Heart left ventricle (tissue), 13 donors: Measurements from ENCODE around the gene KCNG2.

Experiments
- CTCF ChIP-seq, 12 donors: fragments of 200-600 bp; sonication (generic) in 4 of 12; IDR thresholded peaks; one replicate each; pipeline versions ENCODE4 v1.5.0 to v1.8.0; 2018 to 2022; ENCODE audit warnings: antibody characterized with exemption in 12 of 12, mild to moderate bottlenecking in 5 of 12
- POLR2A ChIP-seq, 2 donors: fragments of 450-650 bp; IDR thresholded peaks; one replicate each; pipeline ENCODE4 v1.6.1; 2017; ENCODE audit warnings: antibody characterized with exemption in 2 of 2, mild to moderate bottlenecking in 2 of 2, moderate library complexity in 2 of 2
- donor health status: ischemic (EF 13 %, LVEDD 7.1; RV severe dilation, severe dysfunction).
- donor health status: DM: no; HTN: yes; CAD: no.
- donor health status: DM: no; HTN: no; CAD: no.
- donor health status: ischemic (EF 25% LVEDD 6.9; RV normal size, moderate dysfunction).
- donor health status: ischemic (EF 25% LVEDD 5.7; RV mildly dilated, moderate dysfunction).
- donor health status: ischemic (EF 35%, LVEDD 5.7; RV mildly dilated, moderate dysfunction).
- donor health status: nonischemic (EF 11% LVEDD 7.7; RV severe dilation, severe dysfunction).
- donor health status: DM: yes; HTN: yes; CAD: no.
- donor health status: PGD.
- donor health status: ischemic (EF 29% LVEDD 5.4; RV normal size, mild dysfunction).
- donor health status: nonischemic (EF 23%, LVEDD 6.1; RV moderate dilation, normal function).

GRCh38 chr18:79896738-79897137 lies 99.0 kb downstream of the KCNG2 start:
- TF ChIP-seq CTCF (IDR thresholded peaks at IDR 0.05) (no peak), POLR2A (IDR thresholded peaks at IDR 0.05) (no peak)
